Jurkat, Clone E6-1 (cell line): Measurements from ENCODE around the gene SEL1L3.
A peak's percentile ranks its signal among the peaks of the same experiment; 100 is the strongest.
"Not testable (repeated sequence)": the region's sequence is repeated elsewhere in the genome, so short reads cannot be mapped to it uniquely, and the experiment has no call there.

Experiments used
- DNase-seq: peaks from one replicate; pipeline ENCODE4 v3.0.0-alpha.2; 2011; ENCODE audit warnings: low read depth, low spot score
- H3K4me3 ChIP-seq: 2 replicates; pipeline ENCODE4 v1.5.1; 2011; ENCODE audit warnings: mild to moderate bottlenecking, low read length, control low read depth, moderate library complexity

Gene SEL1L3

GRCh38 chr4:25881193-25881592, 18.4 kb upstream of the SEL1L3 start:
- H3K4me3 ChIP-seq: no peak overlapping the region
- no peak for DNase-seq

- no peak for DNase-seq
- H3K4me3 ChIP-seq: no peak overlapping the region
Observed at GRCh38 chr4:25879991-25880651, 17.3 kb upstream of the SEL1L3 start.

GRCh38 chr4:25879587-25879986, 16.8 kb upstream of the SEL1L3 start:
- DNase-seq: no peak
- H3K4me3 ChIP-seq: no peak overlapping the region

GRCh38 chr4:25879091-25879584, 16.4 kb upstream of the SEL1L3 start:
- no peak overlapping the region for H3K4me3 ChIP-seq
- DNase-seq: no peak

- DNase-seq: no peak
- H3K4me3 ChIP-seq: no peak overlapping the region
Observed at GRCh38 chr4:25878676-25879075, 15.9 kb upstream of the SEL1L3 start.

- no peak for DNase-seq
- H3K4me3 ChIP-seq: no peak overlapping the region
Observed at GRCh38 chr4:25875281-25875745, 12.5 kb upstream of the SEL1L3 start.

GRCh38 chr4:25874655-25875054, 11.9 kb upstream of the SEL1L3 start:
- H3K4me3 ChIP-seq: no peak overlapping the region
- DNase-seq: no peak

- H3K4me3 ChIP-seq: no peak overlapping the region
- no peak for DNase-seq
Observed at GRCh38 chr4:25873632-25874129, 10.9 kb upstream of the SEL1L3 start.

- no peak overlapping the region for H3K4me3 ChIP-seq
- DNase-seq: no peak
Observed at GRCh38 chr4:25872851-25873631, 10.3 kb upstream of the SEL1L3 start.

GRCh38 chr4:25870081-25870480, 7.3 kb upstream of the SEL1L3 start:
- H3K4me3 ChIP-seq: no peak overlapping the region
- DNase-seq: no peak

- DNase-seq: no peak
- H3K4me3 ChIP-seq: no peak overlapping the region
Observed at GRCh38 chr4:25867781-25868294, 5.0 kb upstream of the SEL1L3 start.

GRCh38 chr4:25866401-25866800, 3.6 kb upstream of the SEL1L3 start:
- H3K4me3 ChIP-seq, DNase-seq: not testable (repeated sequence)

GRCh38 chr4:25865586-25865985, 2.8 kb upstream of the SEL1L3 start:
- H3K4me3 ChIP-seq: no peak overlapping the region
- DNase-seq: no peak

GRCh38 chr4:25863831-25864418, 1.1 kb upstream of the SEL1L3 start:
- DNase-seq: no peak
- no peak overlapping the region for H3K4me3 ChIP-seq

GRCh38 chr4:25863347-25863784, 578 bp upstream of the SEL1L3 start:
- peak overlapping the region; percentile 50 for H3K4me3 ChIP-seq
- no peak for DNase-seq

GRCh38 chr4:25861951-25862410, 807 bp downstream of the SEL1L3 start:
- H3K4me3 ChIP-seq: peak overlapping the region; percentile 52
- no peak for DNase-seq

GRCh38 chr4:25861280-25861950, 1.4 kb downstream of the SEL1L3 start:
- DNase-seq: no peak
- H3K4me3 ChIP-seq: no peak overlapping the region; the same call in 1 of the 2 replicates

GRCh38 chr4:25860586-25861279, 2.1 kb downstream of the SEL1L3 start:
- no peak for DNase-seq
- H3K4me3 ChIP-seq: no peak overlapping the region
